Right lobe of liver (tissue), 4 donors: Measurements from ENCODE around the gene CIDEC.

ENCODE experiments used
- CTCF ChIP-seq, 4 donors: fragments of 200-600 bp in 3 of 4; fragments of 450-650 bp in 1 of 4; IDR thresholded peaks; one replicate each; pipeline versions ENCODE4 v1.5.1 to v1.8.0; 2016 to 2022; ENCODE audit warnings: antibody characterized with exemption in 4 of 4, mild to moderate bottlenecking in 2 of 4
- POLR2A ChIP-seq: fragments of 450-650 bp; IDR thresholded peaks from one replicate; pipeline ENCODE4 v1.6.1; 2017; ENCODE audit warnings: antibody characterized with exemption, mild to moderate bottlenecking
- donor health status: DM: no; HTN: no; CAD: no.
- donor health status: DM: no; HTN: no; CAD: no.
- donor health status: DM: no; HTN: yes; CAD: no.

GRCh38 chr3:9916734-9917680 lies 37.0 kb upstream of the CIDEC start, which contains the start of gene IL17RC:
- TF ChIP-seq CTCF (IDR thresholded peaks at IDR 0.05) (no peak), POLR2A (peak; percentile 71)
